Tibial nerve (tissue), 4 donors: ENCODE data around the gene CDH4.

ENCODE experiments used
- EP300 ChIP-seq, 2 donors: sonication (generic); formaldehyde crosslinking; IDR thresholded peaks; one replicate each; pipeline ENCODE4 v1.6.1; 2017; ENCODE audit warnings: antibody characterized with exemption in 2 of 2, mild to moderate bottlenecking in 1 of 2
- TF ChIP-seq, protein P1 (sequence below), 5 experiments: fragments of 200-600 bp in 3 of 5; fragments of 450-650 bp in 2 of 5; sonication (generic) in 3 of 5; IDR thresholded peaks; one replicate each; pipeline ENCODE4 v1.5.1; 2016 to 2019; ENCODE audit warnings: antibody characterized with exemption in 5 of 5, mild to moderate bottlenecking in 3 of 5, moderate library complexity in 2 of 5

GRCh38 chr20:61939691-61940360, 687.8 kb downstream of the CDH4 start:
- no peak for TF ChIP-seq EP300 (IDR thresholded peaks at IDR 0.05)
- TF ChIP-seq, protein P1, sequence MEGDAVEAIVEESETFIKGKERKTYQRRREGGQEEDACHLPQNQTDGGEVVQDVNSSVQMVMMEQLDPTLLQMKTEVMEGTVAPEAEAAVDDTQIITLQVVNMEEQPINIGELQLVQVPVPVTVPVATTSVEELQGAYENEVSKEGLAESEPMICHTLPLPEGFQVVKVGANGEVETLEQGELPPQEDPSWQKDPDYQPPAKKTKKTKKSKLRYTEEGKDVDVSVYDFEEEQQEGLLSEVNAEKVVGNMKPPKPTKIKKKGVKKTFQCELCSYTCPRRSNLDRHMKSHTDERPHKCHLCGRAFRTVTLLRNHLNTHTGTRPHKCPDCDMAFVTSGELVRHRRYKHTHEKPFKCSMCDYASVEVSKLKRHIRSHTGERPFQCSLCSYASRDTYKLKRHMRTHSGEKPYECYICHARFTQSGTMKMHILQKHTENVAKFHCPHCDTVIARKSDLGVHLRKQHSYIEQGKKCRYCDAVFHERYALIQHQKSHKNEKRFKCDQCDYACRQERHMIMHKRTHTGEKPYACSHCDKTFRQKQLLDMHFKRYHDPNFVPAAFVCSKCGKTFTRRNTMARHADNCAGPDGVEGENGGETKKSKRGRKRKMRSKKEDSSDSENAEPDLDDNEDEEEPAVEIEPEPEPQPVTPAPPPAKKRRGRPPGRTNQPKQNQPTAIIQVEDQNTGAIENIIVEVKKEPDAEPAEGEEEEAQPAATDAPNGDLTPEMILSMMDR (IDR thresholded peaks at IDR 0.05) = no peak
